HUDEP-2 (cell line): ENCODE results near the gene RSPH9.

Experiments used
- DNase-seq, 76 experiments: peaks; one replicate each; lab custom pipeline; 2025; ENCODE audit not compliant: unreplicated experiment in 76 of 76; lab: John Stamatoyannopoulos, UW

The RSPH9 gene, protein sequence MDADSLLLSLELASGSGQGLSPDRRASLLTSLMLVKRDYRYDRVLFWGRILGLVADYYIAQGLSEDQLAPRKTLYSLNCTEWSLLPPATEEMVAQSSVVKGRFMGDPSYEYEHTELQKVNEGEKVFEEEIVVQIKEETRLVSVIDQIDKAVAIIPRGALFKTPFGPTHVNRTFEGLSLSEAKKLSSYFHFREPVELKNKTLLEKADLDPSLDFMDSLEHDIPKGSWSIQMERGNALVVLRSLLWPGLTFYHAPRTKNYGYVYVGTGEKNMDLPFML

GRCh38 chr6:43644940-43645612, at the start of gene RSPH9:
Gene RSPH9, plus strand, starts transcription at chr6:43645036. Its CDS starts 63 bp downstream, at chr6:43645099.
- peak in 17 of 76 experiments; percentile 11 to 42 (median 27) for DNase-seq

DNA sequence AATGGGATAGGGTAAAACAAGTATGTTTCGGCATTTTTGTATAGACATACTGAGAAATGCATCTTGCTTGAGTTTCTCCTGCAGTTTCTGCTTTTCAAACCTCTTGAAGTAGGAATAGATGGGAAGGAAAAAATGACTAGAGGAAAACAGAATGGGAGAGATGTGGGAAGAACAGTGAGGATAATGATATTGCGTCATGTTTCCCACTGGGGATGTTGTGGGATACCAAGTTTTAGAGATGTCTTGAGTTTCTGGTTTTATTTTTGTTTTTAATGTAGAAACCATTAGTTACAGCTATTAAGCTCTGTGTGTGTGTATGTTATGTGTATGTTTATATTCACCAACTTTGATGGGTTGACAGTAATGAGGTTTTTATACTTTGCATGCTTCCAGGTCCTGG, 44.2 kb upstream of the RSPH9 start:
- no peak for DNase-seq

GRCh38 chr6:43604174-43604573, 40.7 kb upstream of the RSPH9 start:
- DNase-seq, result no peak

GRCh38 chr6:43606019-43606418, 38.8 kb upstream of the RSPH9 start:
- no peak for DNase-seq

DNA sequence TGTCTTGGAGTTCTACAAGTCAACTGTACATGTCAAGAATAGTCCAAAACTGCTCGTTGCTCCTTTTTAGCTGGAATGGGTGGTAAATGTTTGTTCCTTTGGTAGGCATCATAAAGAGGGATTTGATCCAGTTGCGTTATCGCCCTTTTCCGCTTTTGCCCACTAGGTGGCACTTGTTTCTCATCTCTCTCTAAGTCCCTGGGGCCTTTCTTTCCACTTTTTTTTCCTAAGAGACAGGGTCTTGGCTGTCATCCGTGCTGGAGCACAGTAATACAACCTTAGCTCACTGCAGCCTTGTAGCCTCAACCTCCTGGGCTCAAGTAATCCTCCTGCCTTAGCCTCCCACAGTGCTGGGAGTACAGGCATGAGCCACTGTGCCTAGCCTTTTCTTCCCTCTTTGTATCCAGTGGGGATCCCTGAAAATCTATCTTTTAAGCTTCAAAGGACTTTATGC, 36.5 kb upstream of the RSPH9 start:
- peak in 62 of 76 experiments; percentile 14 to 75 (median 52) for DNase-seq

DNA sequence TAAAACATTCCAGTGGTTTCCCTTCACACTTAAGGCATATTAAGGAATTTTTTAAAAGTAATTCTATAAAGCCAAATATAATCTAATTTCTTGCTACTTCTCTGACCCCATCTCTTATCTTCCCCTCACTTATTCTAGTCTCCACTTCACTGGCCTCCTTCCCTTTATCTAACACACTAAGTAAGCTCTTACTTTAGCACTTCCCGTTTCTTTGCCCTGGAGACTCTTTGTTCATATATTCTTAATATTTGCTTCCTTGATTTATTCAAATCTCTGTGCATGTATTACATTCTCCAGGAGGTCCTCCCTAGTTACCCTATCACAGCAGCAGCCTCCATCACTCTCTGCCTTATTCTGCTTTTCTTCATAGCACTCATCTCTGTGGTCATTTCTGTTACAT, 36.0 kb upstream of the RSPH9 start:
- DNase-seq, result no peak

DNA sequence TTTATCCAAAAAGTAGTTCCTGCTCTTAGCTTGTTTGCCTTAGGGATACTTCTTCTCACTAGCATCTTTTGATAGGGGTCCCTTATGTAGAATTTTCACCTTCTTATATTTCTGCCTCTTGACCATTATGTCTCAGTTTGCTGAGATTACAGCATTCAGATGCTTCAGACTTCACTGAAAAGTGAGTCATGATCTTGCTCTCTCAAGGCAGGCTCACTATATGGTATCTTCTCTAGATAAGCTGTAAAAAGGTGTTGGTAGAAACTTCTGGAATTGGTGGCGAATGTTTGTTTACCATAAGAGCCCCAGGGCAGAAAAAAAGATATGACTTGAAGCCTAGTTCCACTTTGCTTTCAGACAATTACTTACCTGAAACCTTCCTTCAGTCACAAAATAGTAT, 35.4 kb upstream of the RSPH9 start:
- no peak for DNase-seq

DNA sequence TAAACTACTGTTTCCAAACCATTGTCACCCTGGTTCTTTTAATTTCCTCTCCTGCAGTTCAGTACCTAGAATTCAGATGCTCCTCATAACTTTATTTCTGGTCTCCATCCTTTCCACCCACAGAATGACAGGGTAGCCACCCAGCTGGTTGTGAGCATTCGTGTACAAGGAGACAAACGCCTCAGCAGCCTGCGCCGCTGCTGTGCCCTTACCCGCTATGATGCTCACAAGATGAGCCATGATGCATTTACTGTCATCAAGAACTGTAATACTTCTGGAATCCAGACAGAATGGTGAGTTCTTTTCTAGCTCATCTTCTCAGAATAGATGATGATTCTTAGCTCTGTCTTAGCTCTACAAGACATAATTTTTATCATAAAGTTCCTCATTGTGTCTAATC, 34.4 kb upstream of the RSPH9 start:
- no peak for DNase-seq

- no peak for DNase-seq
These were observed 31.0 kb upstream of the RSPH9 start for GRCh38 chr6:43613721-43614395.

DNA sequence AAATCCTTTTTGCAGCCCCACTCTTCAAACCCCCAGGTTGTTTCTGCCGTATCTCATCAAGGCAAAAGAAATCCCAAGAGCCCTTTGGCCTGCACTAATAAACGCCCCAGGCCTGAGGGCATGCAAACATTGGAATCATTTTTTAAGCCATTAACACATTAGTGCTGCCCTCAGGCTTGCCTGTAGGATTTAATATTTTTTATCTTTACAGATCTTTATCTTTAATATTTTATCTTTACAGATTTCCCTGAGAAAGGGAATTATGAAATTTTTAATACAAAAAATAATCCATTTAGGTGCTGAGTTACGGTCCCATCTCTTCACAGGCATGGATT, 30.5 kb upstream of the RSPH9 start:
- DNase-seq, result no peak

- DNase-seq, result peak in 15 of 76 experiments; percentile 5 to 56 (median 26)
These were observed 27.9 kb upstream of the RSPH9 start for GRCh38 chr6:43616725-43617472.

GRCh38 chr6:43621078-43621835, 23.6 kb upstream of the RSPH9 start:
- DNase-seq, result no peak

- DNase-seq, result no peak
These were observed 23.0 kb upstream of the RSPH9 start for GRCh38 chr6:43621836-43622180.

- DNase-seq, result no peak
These were observed 22.3 kb upstream of the RSPH9 start for GRCh38 chr6:43622541-43622940.

DNA sequence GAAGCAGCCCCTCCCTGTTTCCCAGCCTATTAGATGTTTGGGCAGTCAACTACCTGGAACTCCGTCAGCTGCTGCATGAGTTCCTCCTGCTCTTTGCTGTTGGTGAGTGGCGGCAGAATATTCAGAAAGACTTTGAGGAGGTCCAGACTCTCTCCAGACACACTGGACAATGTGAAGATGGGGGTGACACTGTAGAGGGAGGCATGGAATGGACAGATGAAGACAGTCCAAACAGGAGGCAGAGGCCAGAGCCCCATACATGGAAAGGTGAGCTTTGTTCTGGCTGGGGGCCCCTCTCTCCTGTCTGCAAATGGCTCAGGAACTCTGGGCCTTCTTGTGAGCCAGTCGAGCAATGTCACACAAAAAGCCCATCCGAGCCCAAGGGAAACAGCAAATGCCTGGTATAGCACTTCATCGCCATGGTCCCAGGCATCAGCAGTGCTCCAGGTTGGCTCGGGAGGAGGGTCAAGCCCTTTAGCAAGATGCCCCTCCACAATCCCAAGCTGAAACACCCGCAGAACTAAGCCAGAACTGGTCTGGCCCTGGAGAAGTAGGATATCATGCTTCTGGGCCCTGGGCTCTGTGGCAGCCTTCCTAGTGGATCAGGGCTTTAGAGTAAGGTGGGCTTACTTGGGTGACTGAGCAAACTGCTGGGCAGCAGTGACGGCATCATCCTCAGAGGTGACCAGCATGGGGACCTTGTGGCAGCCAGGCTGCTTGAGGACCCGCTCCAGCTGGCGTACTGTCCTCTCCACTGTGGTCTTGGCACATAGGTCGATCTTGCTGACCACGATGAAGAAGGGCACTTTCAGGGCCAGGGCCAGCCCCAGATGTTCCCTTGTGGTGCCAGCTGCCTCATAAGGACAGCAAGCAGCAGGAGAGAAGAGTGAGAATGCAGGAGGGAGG, 20.7 kb upstream of the RSPH9 start:
- no peak for DNase-seq

DNA sequence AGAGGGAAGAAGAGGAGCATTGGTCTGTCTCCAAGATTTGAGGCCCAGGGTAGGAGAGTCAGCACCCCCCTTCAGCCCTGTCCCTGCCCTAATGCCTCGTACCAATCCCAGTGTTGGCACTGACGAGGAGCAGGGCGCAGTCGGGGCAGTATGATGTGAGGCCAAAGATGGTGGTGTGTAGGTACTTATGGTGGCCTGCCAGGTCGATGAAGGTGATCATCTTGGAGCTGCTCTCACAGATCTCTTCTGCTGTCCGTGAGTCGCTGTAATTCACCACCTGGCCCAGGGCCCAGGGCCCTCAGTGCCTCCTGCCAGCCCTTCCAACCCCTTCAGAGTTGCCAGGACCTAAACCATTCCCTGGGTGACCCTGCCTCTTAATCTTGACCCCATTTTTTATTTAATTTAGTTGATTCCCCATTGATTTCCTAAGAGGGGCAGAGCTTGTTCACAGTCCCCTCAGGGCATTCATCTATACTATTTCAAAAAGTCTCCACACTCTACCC, 20.0 kb upstream of the RSPH9 start:
- DNase-seq, result no peak

GRCh38 chr6:43625393-43625992, 19.3 kb upstream of the RSPH9 start:
- DNase-seq, result no peak

GRCh38 chr6:43627008-43627825, 17.6 kb upstream of the RSPH9 start:
- DNase-seq, result peak in 67 of 76 experiments; percentile 13 to 92 (median 64)
